SU-DHL-6 (cell line): Measurements from ENCODE around the gene CMTM8.

ENCODE experiments used
- H2AFZ ChIP-seq: fragments of 200-600 bp; sonication (generic); 2 replicates; pipeline ENCODE4 v1.6.1; 2014; ENCODE audit warnings: low read depth, mild to moderate bottlenecking, moderate library complexity, mixed read lengths, antibody characterized with exemption, low read length; ENCODE audit not compliant: severe bottlenecking
- H3F3A ChIP-seq: fragments of 200-600 bp; shearing (Covaris generic); 2 replicates; pipeline ENCODE4 v1.6.0; 2016; ENCODE audit warnings: antibody characterized with exemption, mild to moderate bottlenecking; ENCODE audit not compliant: insufficient read depth
- H3K27ac ChIP-seq: fragments of 200-600 bp; sonication (generic); 2 replicates; pipeline ENCODE4 v1.5.1; 2016; ENCODE audit warnings: low read depth, mild to moderate bottlenecking, low read length, moderate library complexity, mixed read lengths
- H3K27me3 ChIP-seq: fragments of 200-600 bp; sonication (generic), shearing (Covaris generic); 2 replicates; pipeline ENCODE4 v1.6.0; 2014; ENCODE audit warnings: mild to moderate bottlenecking, low read length
- H3K36me3 ChIP-seq: fragments of 200-600 bp; sonication (generic); 2 replicates; pipeline ENCODE4 v1.6.1; 2014; ENCODE audit warnings: mild to moderate bottlenecking, low read length, mixed read lengths
- H3K4me2 ChIP-seq: fragments of 300-600, 200-600 bp; shearing (Covaris generic), sonication (generic); 2 replicates; pipeline ENCODE4 v1.6.0; 2014; ENCODE audit warnings: low read length, low read depth, mild to moderate bottlenecking; ENCODE audit not compliant: poor library complexity, severe bottlenecking
- H3K4me3 ChIP-seq: fragments of 200-600 bp; sonication (generic); 2 replicates; pipeline ENCODE4 v1.5.1; 2014; ENCODE audit warnings: antibody characterized with exemption, low read length, mild to moderate bottlenecking, mixed read lengths; ENCODE audit not compliant: insufficient read depth, poor library complexity, severe bottlenecking
- H3K79me2 ChIP-seq: fragments of 200-600 bp; sonication (generic); 2 replicates; pipeline ENCODE4 v1.6.1; 2014; ENCODE audit warnings: mild to moderate bottlenecking, low read length, moderate library complexity; ENCODE audit not compliant: insufficient read depth
- H3K9ac ChIP-seq: fragments of 200-600 bp; sonication (generic); 2 replicates; pipeline ENCODE4 v1.7.0; 2014; ENCODE audit warnings: mild to moderate bottlenecking, low read length
- H3K9me2 ChIP-seq: fragments of 200-600 bp; sonication (generic); replicated peaks from 2 replicates; pipeline ENCODE4 v1.6.1; 2014; ENCODE audit warnings: low read length; ENCODE audit not compliant: insufficient read depth
- H3K9me3 ChIP-seq: fragments of 200-600 bp; sonication (generic); 2 replicates; pipeline ENCODE4 v1.6.1; 2014; ENCODE audit warnings: low read length, mixed read lengths; ENCODE audit not compliant: insufficient read depth
- H4K20me1 ChIP-seq: fragments of 200-600 bp; sonication (generic); 2 replicates; pipeline ENCODE4 v1.6.1; 2014; ENCODE audit warnings: low read depth, mild to moderate bottlenecking, antibody characterized with exemption, low read length, moderate library complexity, mixed read lengths
- EZH2phosphoT487 ChIP-seq: fragments of 200-600 bp; sonication (generic), shearing (Covaris generic); conservative IDR thresholded peaks from 2 replicates; pipeline ENCODE4 v1.6.1; 2018; ENCODE audit warnings: mild to moderate bottlenecking, antibody characterized with exemption, low read length, moderate library complexity, mixed read lengths
- TF ChIP-seq, protein P1 (sequence below): fragments of 200-600 bp; sonication (generic); IDR thresholded peaks from one replicate; pipeline ENCODE4 v1.5.1; 2017; ENCODE audit warnings: antibody characterized with exemption, mild to moderate bottlenecking, low read length, moderate library complexity; ENCODE audit not compliant: insufficient read depth, poor library complexity, severe bottlenecking

CMTM8 gene

DNA sequence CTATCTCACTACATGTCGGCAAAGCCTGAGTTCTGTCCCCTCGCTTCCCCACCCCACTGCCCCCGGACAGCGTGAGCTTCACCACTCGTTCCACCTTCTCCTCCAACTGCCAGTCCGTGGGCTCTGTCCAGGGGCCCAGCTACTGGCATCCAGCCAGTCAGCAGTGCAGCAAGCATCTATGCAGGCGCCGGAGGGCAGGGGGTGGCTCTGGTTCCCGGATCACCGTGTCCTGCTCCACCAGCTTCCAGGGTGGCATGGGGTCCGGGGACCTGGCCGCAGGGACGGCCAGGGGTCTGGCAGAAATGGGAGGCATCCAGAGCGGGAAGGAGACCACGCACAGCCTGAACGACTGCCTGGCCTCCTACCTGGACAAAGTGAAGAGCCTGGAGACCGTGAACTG, 20.4 kb downstream of the CMTM8 start:
- no peak overlapping the region for H3K27ac ChIP-seq
- H3K9ac ChIP-seq: no peak overlapping the region
- H3K4me3 ChIP-seq: no peak overlapping the region
- H4K20me1 ChIP-seq: no peaks in the 10 kb centered on the region
- H3F3A ChIP-seq: no peaks in the 10 kb centered on the region
- H3K36me3 ChIP-seq: 0 out of 2 replicates have a peak, but pooled peaks cover 3% of the 10 kb centered on the region
- H3K9me3 ChIP-seq: no peaks in the 10 kb centered on the region
- no peaks in the 10 kb centered on the region for H3K79me2 ChIP-seq
- TF ChIP-seq, protein P1, sequence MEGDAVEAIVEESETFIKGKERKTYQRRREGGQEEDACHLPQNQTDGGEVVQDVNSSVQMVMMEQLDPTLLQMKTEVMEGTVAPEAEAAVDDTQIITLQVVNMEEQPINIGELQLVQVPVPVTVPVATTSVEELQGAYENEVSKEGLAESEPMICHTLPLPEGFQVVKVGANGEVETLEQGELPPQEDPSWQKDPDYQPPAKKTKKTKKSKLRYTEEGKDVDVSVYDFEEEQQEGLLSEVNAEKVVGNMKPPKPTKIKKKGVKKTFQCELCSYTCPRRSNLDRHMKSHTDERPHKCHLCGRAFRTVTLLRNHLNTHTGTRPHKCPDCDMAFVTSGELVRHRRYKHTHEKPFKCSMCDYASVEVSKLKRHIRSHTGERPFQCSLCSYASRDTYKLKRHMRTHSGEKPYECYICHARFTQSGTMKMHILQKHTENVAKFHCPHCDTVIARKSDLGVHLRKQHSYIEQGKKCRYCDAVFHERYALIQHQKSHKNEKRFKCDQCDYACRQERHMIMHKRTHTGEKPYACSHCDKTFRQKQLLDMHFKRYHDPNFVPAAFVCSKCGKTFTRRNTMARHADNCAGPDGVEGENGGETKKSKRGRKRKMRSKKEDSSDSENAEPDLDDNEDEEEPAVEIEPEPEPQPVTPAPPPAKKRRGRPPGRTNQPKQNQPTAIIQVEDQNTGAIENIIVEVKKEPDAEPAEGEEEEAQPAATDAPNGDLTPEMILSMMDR: no peak
- TF ChIP-seq EZH2phosphoT487: no peak
- H3K9me2 ChIP-seq: no peaks in the 10 kb centered on the region
- H3K27me3 ChIP-seq: no peaks in the 10 kb centered on the region
- no peak overlapping the region for H3K4me2 ChIP-seq
- H2AFZ ChIP-seq: no peak overlapping the region

DNA sequence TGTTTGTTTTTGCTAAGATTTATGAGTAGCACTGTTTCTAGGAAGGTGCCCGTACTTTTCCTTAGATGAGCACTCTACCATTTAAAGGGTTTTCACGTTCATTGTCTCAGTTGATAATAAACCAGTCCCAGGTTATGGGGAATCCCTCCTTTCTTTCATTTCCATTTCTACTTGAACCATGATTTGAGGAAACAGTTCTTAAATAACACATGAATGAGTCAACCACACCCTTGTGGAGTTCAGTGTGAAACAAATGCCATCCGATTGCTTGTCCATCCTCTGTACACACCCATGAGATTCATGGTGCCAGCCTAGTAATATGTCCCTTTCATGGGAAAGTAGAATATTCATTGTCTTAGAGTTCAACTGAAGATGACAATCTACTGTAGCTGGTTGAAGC, 23.1 kb downstream of the CMTM8 start:
- TF ChIP-seq EZH2phosphoT487: no peak
- TF ChIP-seq, protein P1: no peak
- no peak overlapping the region for H2AFZ ChIP-seq
- H3K27ac ChIP-seq: no peak overlapping the region

DNA sequence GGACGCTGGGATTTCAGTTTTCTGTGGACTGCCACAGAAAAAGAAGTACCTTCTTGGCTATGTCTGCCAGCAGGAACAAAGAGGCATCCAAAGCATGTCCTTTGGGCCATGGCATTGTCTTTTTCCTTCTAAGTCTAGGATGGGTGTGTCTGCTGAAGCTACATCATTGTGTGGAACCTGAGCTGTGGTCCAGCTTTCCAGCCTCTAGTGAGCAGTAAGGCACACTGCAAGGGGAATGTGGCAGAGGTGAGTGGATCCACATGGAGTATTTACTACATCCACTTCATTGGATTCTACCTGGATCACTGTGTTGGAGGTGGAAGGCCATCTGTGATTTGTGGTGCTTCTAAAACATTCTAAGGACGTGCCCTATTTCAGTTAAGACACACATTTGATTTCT, 23.7 kb downstream of the CMTM8 start:
- no peaks in the 10 kb centered on the region for H3K9me2 ChIP-seq
- H3K27me3 ChIP-seq: no peaks in the 10 kb centered on the region
- no peaks in the 10 kb centered on the region for H3F3A ChIP-seq
- H3K36me3 ChIP-seq: no peaks in the 10 kb centered on the region
- no peak overlapping the region for H3K4me2 ChIP-seq
- TF ChIP-seq, protein P1: no peak
- H4K20me1 ChIP-seq: no peaks in the 10 kb centered on the region
- H2AFZ ChIP-seq: no peak overlapping the region
- no peak overlapping the region for H3K9ac ChIP-seq
- H3K27ac ChIP-seq: no peak overlapping the region
- no peaks in the 10 kb centered on the region for H3K79me2 ChIP-seq
- H3K9me3 ChIP-seq: no peaks in the 10 kb centered on the region
- H3K4me3 ChIP-seq: no peak overlapping the region

More for the DNA sequence above, 23.1 kb downstream of the CMTM8 start:
- Histone ChIP-seq H3K4me3 (no peak overlapping the region), H3K79me2 (no peaks in the 10 kb centered on the region), H3K9me2 (no peaks in the 10 kb centered on the region), H3K9ac (no peak overlapping the region), H3F3A (no peaks in the 10 kb centered on the region), H3K9me3 (no peaks in the 10 kb centered on the region), H3K27me3 (no peaks in the 10 kb centered on the region), H3K36me3 (no peaks in the 10 kb centered on the region), H4K20me1 (no peaks in the 10 kb centered on the region), H3K4me2 (no peak overlapping the region)
